Vagina (tissue), 2 donors: ENCODE results near the gene BTG1. TPM values are rescaled to one million over a fixed set of nuclear protein-coding genes. Genes with fewer than 3 reads are reported as not detected.

Source experiments
- DNase-seq, 2 donors: peaks; one replicate each; pipeline ENCODE4 v3.0.0-alpha.2; 2017; ENCODE audit errors: extremely low spot score in 2 of 2
- H3K27ac ChIP-seq: fragments of 200-600 bp; sonication (generic); one replicate; pipeline ENCODE4 v1.5.1; 2019
- H3K27me3 ChIP-seq: fragments of 200-600 bp; sonication (generic); one replicate; pipeline ENCODE4 v1.5.1; 2019
- H3K36me3 ChIP-seq, 2 donors: fragments of 200-600 bp; sonication (generic); one replicate each; pipeline ENCODE4 v1.5.1; 2017 to 2019
- H3K4me1 ChIP-seq: fragments of 200-600 bp; sonication (generic); one replicate; pipeline ENCODE4 v1.5.1; 2019
- H3K4me3 ChIP-seq, 2 donors: fragments of 200-600 bp; sonication (generic); 1 replicate in 1 of 2; 2 replicates in 1 of 2; pipeline ENCODE4 v1.5.1; 2016 to 2019
- H3K9me3 ChIP-seq: fragments of 200-600 bp; sonication (generic); one replicate; pipeline ENCODE4 v1.5.1; 2019
- POLR2A ChIP-seq, 2 donors: fragments of 450-650 bp; IDR thresholded peaks; one replicate each; pipeline ENCODE4 v1.6.1; 2017; ENCODE audit warnings: antibody characterized with exemption in 2 of 2, mild to moderate bottlenecking in 2 of 2, moderate library complexity in 2 of 2
- POLR2AphosphoS5 ChIP-seq, 2 donors: sonication (generic); formaldehyde crosslinking; IDR thresholded peaks; one replicate each; pipeline ENCODE4 v1.9.0; 2017; ENCODE audit warnings: antibody characterized with exemption in 2 of 2, mild to moderate bottlenecking in 2 of 2, low read depth in 1 of 2; ENCODE audit not compliant: insufficient read depth in 1 of 2
- intact Hi-C: fragments of 100-400 bp; cut with DNase I; formaldehyde crosslinking; loops from one replicate; pipeline ENCODE4 v1.15.1; 2023
- total RNA-seq: library from RNA; depleted of rRNA; stranded (reverse); fragments of >200 nt; gene quantifications from one replicate; pipeline ENCODE4 v1.2.3, GENCODE V29; 2016
- TF ChIP-seq, protein P1 (sequence below), 3 experiments: fragments of 450-650 bp in 2 of 3; fragments of 200-600 bp in 1 of 3; sonication (generic) in 1 of 3; IDR thresholded peaks; one replicate each; pipeline ENCODE4 v1.5.1; 2017 to 2019; ENCODE audit warnings: antibody characterized with exemption in 3 of 3, mild to moderate bottlenecking in 2 of 3, moderate library complexity in 2 of 3

The BTG1 gene
- total RNA-seq, 1 donor from 2014 or later, result 73.7 TPM

DNA sequence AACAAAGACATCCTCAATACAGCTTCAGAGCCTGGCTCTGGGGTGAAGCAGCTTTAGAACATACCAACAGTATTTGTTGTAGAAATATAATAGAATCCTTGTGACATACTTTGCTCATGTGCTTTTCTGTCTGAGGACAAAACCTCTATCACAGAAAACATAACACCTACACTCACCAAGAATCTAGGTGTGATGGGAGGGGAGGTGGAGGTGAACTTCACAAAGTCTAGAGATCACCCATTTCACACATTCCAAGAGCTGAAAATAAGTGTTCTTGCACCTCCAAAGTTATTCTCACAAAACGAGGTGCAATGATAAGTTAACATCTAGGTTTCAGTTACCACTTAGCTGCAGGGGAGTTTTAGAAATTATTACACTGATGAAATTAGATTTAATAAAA is 32.7 kb upstream of the BTG1 start:
- no peak for DNase-seq
- no peaks in the 10 kb centered on the region for H3K4me1 ChIP-seq
- no peak overlapping the region for H3K4me3 ChIP-seq
- TF ChIP-seq POLR2A (IDR thresholded peaks at IDR 0.05) (no peak), POLR2AphosphoS5 (IDR thresholded peaks at IDR 0.05; ENCODE audit: insufficient read depth in 1 of 2, low read depth in 1 of 2) (no peak)
- TF ChIP-seq, protein P1, sequence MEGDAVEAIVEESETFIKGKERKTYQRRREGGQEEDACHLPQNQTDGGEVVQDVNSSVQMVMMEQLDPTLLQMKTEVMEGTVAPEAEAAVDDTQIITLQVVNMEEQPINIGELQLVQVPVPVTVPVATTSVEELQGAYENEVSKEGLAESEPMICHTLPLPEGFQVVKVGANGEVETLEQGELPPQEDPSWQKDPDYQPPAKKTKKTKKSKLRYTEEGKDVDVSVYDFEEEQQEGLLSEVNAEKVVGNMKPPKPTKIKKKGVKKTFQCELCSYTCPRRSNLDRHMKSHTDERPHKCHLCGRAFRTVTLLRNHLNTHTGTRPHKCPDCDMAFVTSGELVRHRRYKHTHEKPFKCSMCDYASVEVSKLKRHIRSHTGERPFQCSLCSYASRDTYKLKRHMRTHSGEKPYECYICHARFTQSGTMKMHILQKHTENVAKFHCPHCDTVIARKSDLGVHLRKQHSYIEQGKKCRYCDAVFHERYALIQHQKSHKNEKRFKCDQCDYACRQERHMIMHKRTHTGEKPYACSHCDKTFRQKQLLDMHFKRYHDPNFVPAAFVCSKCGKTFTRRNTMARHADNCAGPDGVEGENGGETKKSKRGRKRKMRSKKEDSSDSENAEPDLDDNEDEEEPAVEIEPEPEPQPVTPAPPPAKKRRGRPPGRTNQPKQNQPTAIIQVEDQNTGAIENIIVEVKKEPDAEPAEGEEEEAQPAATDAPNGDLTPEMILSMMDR (IDR thresholded peaks at IDR 0.05), result no peak
- intact Hi-C loops, result no loop called here
- H3K36me3 ChIP-seq, result no peaks in the 10 kb centered on the region
- H3K27me3 ChIP-seq, result no peaks in the 10 kb centered on the region
- H3K27ac ChIP-seq, result no peak overlapping the region
- no peaks in the 10 kb centered on the region for H3K9me3 ChIP-seq

DNA sequence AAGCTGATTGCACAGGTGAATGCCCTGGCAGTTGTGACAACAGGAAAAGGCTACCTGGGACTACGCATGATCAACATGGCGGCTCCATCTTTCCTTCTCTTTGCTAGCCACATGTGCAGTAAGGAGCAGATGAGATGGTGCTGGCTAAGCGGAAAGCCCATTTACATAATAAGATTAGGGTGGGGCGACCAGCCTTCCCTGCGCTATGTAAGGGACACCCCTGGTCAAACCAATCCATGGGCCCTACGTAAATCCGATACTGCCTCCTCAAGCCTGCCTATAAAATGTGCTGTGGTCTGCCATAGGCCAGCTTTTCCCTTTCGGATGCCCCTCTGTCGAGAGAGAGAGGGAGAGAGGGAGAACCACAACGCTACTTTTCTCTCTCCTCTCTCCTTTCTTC is 31.0 kb upstream of the BTG1 start:
- H3K4me1 ChIP-seq, result no peaks in the 10 kb centered on the region
- no peaks in the 10 kb centered on the region for H3K9me3 ChIP-seq
- intact Hi-C loops, result no loop called here
- no peak for DNase-seq
- no peaks in the 10 kb centered on the region for H3K36me3 ChIP-seq
- H3K4me3 ChIP-seq, result no peak overlapping the region
- H3K27ac ChIP-seq, result no peak overlapping the region
- H3K27me3 ChIP-seq, result no peaks in the 10 kb centered on the region
- TF ChIP-seq POLR2A (IDR thresholded peaks at IDR 0.05) (no peak), POLR2AphosphoS5 (IDR thresholded peaks at IDR 0.05; ENCODE audit: insufficient read depth in 1 of 2, low read depth in 1 of 2) (no peak)
- TF ChIP-seq, protein P1 (IDR thresholded peaks at IDR 0.05), result no peak

DNA sequence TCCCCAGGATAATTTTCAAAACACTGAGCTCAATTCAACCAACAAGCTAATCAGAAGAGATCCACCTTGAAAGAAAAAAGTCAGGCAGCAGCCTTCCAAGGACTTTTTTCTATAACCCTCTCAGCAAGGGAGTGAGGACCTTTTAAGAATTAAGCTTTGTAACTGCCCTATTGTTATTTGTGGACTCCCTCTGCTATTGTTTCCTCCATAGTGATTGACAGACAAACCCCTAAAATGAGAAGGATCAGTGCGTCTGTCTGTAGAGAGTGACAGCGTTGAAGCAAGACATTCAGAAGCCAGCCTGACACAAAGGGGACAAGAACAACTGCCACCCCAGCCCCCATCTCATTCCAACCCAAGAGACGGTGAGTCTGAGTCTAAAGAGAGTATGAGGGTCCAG is 30.3 kb upstream of the BTG1 start:
- Histone ChIP-seq H3K9me3 (no peaks in the 10 kb centered on the region), H3K4me1 (no peaks in the 10 kb centered on the region), H3K27ac (no peak overlapping the region), H3K4me3 (no peak overlapping the region), H3K27me3 (no peaks in the 10 kb centered on the region), H3K36me3 (no peaks in the 10 kb centered on the region)
- intact Hi-C loops, result no loop called here
- DNase-seq, result no peak
- TF ChIP-seq POLR2AphosphoS5 (IDR thresholded peaks at IDR 0.05; ENCODE audit: insufficient read depth in 1 of 2, low read depth in 1 of 2), result no peak
- TF ChIP-seq, protein P1 (IDR thresholded peaks at IDR 0.05), result no peak
- TF ChIP-seq POLR2A (IDR thresholded peaks at IDR 0.05), result no peak

DNA sequence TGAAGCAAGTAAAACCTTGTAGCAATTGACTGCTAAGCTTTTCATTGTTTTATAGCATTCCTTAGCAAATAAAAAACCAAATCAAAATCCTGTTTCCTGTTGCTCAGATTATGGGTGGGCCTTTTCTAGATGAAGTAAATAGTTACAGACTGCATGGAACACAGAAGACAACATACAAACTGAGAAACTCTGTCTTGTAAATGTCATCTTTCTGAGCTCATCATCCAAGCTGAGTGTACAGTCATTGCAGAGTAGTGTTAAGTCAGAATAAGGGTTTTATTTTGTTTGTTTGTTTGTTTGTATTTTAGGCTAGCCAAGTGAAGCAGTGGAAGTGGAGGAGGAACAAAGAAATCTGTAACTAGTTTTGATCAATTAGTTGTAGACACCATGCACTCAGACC is 24.4 kb upstream of the BTG1 start:
- no peaks in the 10 kb centered on the region for H3K36me3 ChIP-seq
- intact Hi-C loops, result no loop called here
- DNase-seq, result no peak
- no peaks in the 10 kb centered on the region for H3K27me3 ChIP-seq
- H3K4me3 ChIP-seq, result no peak overlapping the region
- no peak overlapping the region for H3K27ac ChIP-seq
- H3K4me1 ChIP-seq, result no peaks in the 10 kb centered on the region
- H3K9me3 ChIP-seq, result no peaks in the 10 kb centered on the region
- TF ChIP-seq, protein P1 (IDR thresholded peaks at IDR 0.05), result no peak
- TF ChIP-seq POLR2A (IDR thresholded peaks at IDR 0.05), result no peak
- no peak for TF ChIP-seq POLR2AphosphoS5 (IDR thresholded peaks at IDR 0.05; ENCODE audit: insufficient read depth in 1 of 2, low read depth in 1 of 2)

DNA sequence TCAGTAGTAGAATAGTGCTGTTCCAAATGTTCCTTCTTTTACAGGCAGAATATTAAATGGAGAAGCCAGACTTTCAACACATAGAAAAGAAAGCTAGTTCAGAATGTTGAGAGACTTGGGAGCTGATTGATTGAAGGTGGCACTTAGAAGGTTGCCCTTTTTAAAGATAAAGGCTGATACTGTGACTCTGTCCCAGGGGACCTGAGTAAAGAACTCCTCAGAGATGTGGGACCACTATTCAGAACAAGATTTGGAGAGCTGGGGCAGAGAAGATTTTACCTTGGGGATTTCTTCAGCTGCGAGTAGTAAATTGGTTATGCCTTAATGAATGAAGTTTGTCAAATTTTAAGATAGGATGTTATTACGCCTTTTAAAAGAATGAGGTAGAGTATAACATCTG is 21.4 kb upstream of the BTG1 start:
- Histone ChIP-seq H3K4me3 (no peak overlapping the region), H3K27ac (no peak overlapping the region), H3K9me3 (no peaks in the 10 kb centered on the region), H3K27me3 (no peaks in the 10 kb centered on the region), H3K36me3 (no peaks in the 10 kb centered on the region), H3K4me1 (no peaks in the 10 kb centered on the region)
- no peak for DNase-seq
- TF ChIP-seq POLR2AphosphoS5 (IDR thresholded peaks at IDR 0.05; ENCODE audit: insufficient read depth in 1 of 2, low read depth in 1 of 2), result no peak
- TF ChIP-seq, protein P1 (IDR thresholded peaks at IDR 0.05), result no peak
- no peak for TF ChIP-seq POLR2A (IDR thresholded peaks at IDR 0.05)
- intact Hi-C loops, result no loop called here
